ENCODE results near the gene PUM1.
"Not testable (repeated sequence)": the region's sequence is repeated elsewhere in the genome, so short reads cannot be mapped to it uniquely, and the experiment has no call there.

The PUM1 gene

GRCh38 chr1:30964706-30965105 is 100.8 kb downstream of the PUM1 start:
- no peak for DNase-seq (ENCODE audit: low read depth)

GRCh38 chr1:30962609-30963508 is 102.7 kb downstream of the PUM1 start:
- DNase-seq (ENCODE audit: low read depth) = no peak

GRCh38 chr1:30957560-30958222 is 107.8 kb downstream of the PUM1 start:
- no peak for DNase-seq (ENCODE audit: low read depth)

GRCh38 chr1:30955448-30956015 is 110.0 kb downstream of the PUM1 start:
- DNase-seq (ENCODE audit: low read depth) = no peak

GRCh38 chr1:30953685-30954084 is 111.8 kb downstream of the PUM1 start:
- no peak for DNase-seq (ENCODE audit: low read depth)

GRCh38 chr1:30952098-30952497 is 113.4 kb downstream of the PUM1 start:
- DNase-seq (ENCODE audit: low read depth) = no peak

GRCh38 chr1:30950700-30951099 is 114.8 kb downstream of the PUM1 start:
- DNase-seq (ENCODE audit: low read depth) = no peak

GRCh38 chr1:30950053-30950452 is 115.5 kb downstream of the PUM1 start:
- no peak for DNase-seq (ENCODE audit: low read depth)

GRCh38 chr1:30949487-30949838 is 116.1 kb downstream of the PUM1 start:
- not testable (repeated sequence) for DNase-seq (ENCODE audit: low read depth)

GRCh38 chr1:30948813-30949486 is 116.6 kb downstream of the PUM1 start:
- not testable (repeated sequence) for DNase-seq (ENCODE audit: low read depth)

GRCh38 chr1:30948278-30948677 is 117.2 kb downstream of the PUM1 start:
- no peak for DNase-seq (ENCODE audit: low read depth)

GRCh38 chr1:30947212-30947611 is 118.3 kb downstream of the PUM1 start:
- no peak for DNase-seq (ENCODE audit: low read depth)

GRCh38 chr1:30942326-30942963 is 123.1 kb downstream of the PUM1 start:
- DNase-seq (ENCODE audit: low read depth) = no peak

GRCh38 chr1:30940541-30940940 is 125.0 kb downstream of the PUM1 start:
- DNase-seq (ENCODE audit: low read depth) = no peak

- DNase-seq (ENCODE audit: low read depth) = no peak
Observed at GRCh38 chr1:30936541-30937171, 128.9 kb downstream of the PUM1 start.

GRCh38 chr1:30935758-30936157 is 129.8 kb downstream of the PUM1 start:
- not testable (repeated sequence) for DNase-seq (ENCODE audit: low read depth)

- no peak for DNase-seq (ENCODE audit: low read depth)
Observed at GRCh38 chr1:30934613-30935012, 130.9 kb downstream of the PUM1 start.

GRCh38 chr1:30933874-30934252 is 131.7 kb downstream of the PUM1 start:
- no peak for DNase-seq (ENCODE audit: low read depth)

GRCh38 chr1:30930631-30931173 is 134.8 kb downstream of the PUM1 start:
- DNase-seq (ENCODE audit: low read depth) = no peak

- DNase-seq (ENCODE audit: low read depth) = no peak
Observed at GRCh38 chr1:30929944-30930525, 135.5 kb downstream of the PUM1 start.

Data from GM04504 (cell line).